ENCODE data around the gene SGMS1. TPM values are rescaled to one million over a fixed set of nuclear protein-coding genes. Genes with fewer than 3 reads are reported as not detected.
A peak's percentile ranks its signal among the peaks of the same experiment; 100 is the strongest.

SGMS1 gene
- total RNA-seq, 1 donor from 2014 or later, result 43.5 TPM

- DNase-seq (ENCODE audit: low read depth), result no peak
Measured at GRCh38 chr10:50400694-50401093, 223.1 kb downstream of the SGMS1 start.

- DNase-seq (ENCODE audit: low read depth), result no peak
Measured at GRCh38 chr10:50398823-50399222, 224.9 kb downstream of the SGMS1 start.

GRCh38 chr10:50398381-50398780 lies 225.4 kb downstream of the SGMS1 start:
- DNase-seq (ENCODE audit: low read depth), result no peak

GRCh38 chr10:50397312-50398140 lies 226.2 kb downstream of the SGMS1 start:
- DNase-seq (ENCODE audit: low read depth), result no peak

GRCh38 chr10:50396491-50397311 lies 227.1 kb downstream of the SGMS1 start:
- peak; percentile 76 for DNase-seq (ENCODE audit: low read depth)

- no peak for DNase-seq (ENCODE audit: low read depth)
Measured at GRCh38 chr10:50395851-50396250, 227.9 kb downstream of the SGMS1 start.

- peak; percentile 49 for DNase-seq (ENCODE audit: low read depth)
Measured at GRCh38 chr10:50395271-50395670, 228.5 kb downstream of the SGMS1 start.

- DNase-seq (ENCODE audit: low read depth), result no peak
Measured at GRCh38 chr10:50394832-50395231, 228.9 kb downstream of the SGMS1 start.

GRCh38 chr10:50393784-50394467 lies 229.8 kb downstream of the SGMS1 start:
- no peak for DNase-seq (ENCODE audit: low read depth)

GRCh38 chr10:50392966-50393718 lies 230.6 kb downstream of the SGMS1 start:
- DNase-seq (ENCODE audit: low read depth), result no peak

GRCh38 chr10:50392426-50392825 lies 231.3 kb downstream of the SGMS1 start:
- DNase-seq (ENCODE audit: low read depth), result no peak

- no peak for DNase-seq (ENCODE audit: low read depth)
Measured at GRCh38 chr10:50390302-50390701, 233.5 kb downstream of the SGMS1 start.

GRCh38 chr10:50388181-50388580 lies 235.6 kb downstream of the SGMS1 start:
- no peak for DNase-seq (ENCODE audit: low read depth)

- no peak for DNase-seq (ENCODE audit: low read depth)
Measured at GRCh38 chr10:50387732-50388073, 236.1 kb downstream of the SGMS1 start.

- no peak for DNase-seq (ENCODE audit: low read depth)
Measured at GRCh38 chr10:50387007-50387731, 236.6 kb downstream of the SGMS1 start.

GRCh38 chr10:50385624-50386023 lies 238.1 kb downstream of the SGMS1 start:
- DNase-seq (ENCODE audit: low read depth), result peak; percentile 96

GRCh38 chr10:50384898-50385297 lies 238.9 kb downstream of the SGMS1 start:
- no peak for DNase-seq (ENCODE audit: low read depth)

- DNase-seq (ENCODE audit: low read depth), result no peak
Measured at GRCh38 chr10:50384238-50384637, 239.5 kb downstream of the SGMS1 start.

- DNase-seq (ENCODE audit: low read depth), result no peak
Measured at GRCh38 chr10:50382576-50383023, 241.2 kb downstream of the SGMS1 start.

- DNase-seq (ENCODE audit: low read depth), result no peak
Measured at GRCh38 chr10:50381642-50382041, 242.1 kb downstream of the SGMS1 start.

- DNase-seq (ENCODE audit: low read depth), result no peak
Measured at GRCh38 chr10:50379616-50380015, 244.1 kb downstream of the SGMS1 start.
